Activated CD4-positive, alpha-beta T cell treated with anti-CD3 and anti-CD28 coated beads, Interleukin-2, amount 50 U/mL, for 48 hours (primary cell): Measurements from ENCODE around the gene HIVEP2.

Experiments
- DNase-seq, 2 experiments: peaks; one replicate each; pipeline ENCODE4 v3.0.0-alpha.2; 2020

The HIVEP2 gene

GRCh38 chr6:142728364-142728763, 216.6 kb downstream of the HIVEP2 start:
- DNase-seq, result no peak

GRCh38 chr6:142726616-142727015, 218.4 kb downstream of the HIVEP2 start:
- no peak for DNase-seq

DNA sequence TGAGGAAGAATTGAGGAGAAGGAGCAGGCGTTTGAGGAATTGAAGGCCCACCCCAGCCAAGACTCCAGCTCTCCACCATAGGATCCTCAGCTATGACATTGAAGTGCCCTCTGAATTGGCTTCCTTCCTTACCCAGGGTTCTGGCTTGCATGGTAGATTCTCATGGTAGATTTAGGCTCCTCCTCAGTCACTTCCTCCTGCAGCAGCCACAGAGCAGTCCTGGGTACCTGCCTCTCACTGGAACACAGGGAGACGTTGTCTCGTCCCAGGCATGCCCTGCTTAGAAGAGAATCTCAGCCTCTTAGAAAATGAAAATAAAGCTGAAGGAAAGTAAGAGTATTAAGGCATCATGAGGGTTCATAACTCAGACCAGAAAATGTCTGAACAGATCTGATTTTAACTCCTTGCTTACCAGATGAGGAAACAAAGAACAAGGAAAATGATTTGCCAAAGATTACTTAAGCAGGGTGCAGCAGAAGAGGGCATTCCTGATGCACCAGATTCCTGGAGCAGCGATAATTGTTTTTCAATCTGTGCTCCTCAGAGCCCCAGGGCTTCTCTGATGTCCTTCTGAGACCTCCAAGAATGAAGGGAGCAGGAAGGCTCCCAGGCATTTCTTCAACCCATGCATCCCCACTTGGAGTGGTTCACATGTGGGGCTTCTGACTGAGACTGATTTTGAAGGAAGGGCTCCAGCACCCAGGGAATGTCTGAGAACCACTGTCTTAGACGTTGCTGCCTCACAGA, 219.8 kb downstream of the HIVEP2 start:
- no peak for DNase-seq

DNA sequence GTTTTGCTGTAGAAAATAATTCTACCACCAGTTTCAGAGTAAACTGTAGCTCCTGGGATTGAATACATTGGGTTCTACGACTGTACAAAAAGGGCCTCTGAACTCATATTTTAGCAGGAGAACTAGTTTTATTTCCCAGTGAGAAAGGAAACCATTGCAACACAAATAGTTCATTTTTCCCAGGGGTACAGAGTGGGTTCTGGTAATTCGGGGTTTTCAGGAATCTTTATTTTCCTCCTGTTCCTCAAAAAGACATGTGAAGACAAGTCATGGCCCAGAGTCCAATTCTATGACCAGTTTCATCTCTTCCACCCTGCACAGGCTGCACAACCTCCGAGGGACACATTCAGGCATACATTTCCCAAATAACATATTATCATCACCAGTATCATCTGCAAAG, 222.1 kb downstream of the HIVEP2 start:
- no peak for DNase-seq

DNA sequence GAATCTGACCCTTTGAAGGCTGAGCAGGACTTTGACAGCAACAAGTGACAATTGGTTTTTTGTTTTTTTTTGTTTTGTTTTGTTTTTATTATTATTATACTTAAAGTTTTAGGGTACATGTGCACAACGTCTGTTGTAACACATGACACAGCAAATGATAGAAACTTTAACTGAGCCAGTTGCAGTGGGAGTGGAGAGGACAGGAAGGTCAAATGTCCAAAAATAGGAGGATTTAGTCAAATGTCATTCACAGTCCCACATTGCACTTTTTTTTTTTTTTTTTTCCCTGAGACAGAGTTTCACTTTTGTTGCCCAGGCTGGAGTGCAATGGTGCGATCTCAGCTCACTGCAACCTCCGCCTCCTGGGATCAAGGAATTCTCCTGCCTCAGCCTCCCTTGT, 223.0 kb downstream of the HIVEP2 start:
- no peak for DNase-seq

DNA sequence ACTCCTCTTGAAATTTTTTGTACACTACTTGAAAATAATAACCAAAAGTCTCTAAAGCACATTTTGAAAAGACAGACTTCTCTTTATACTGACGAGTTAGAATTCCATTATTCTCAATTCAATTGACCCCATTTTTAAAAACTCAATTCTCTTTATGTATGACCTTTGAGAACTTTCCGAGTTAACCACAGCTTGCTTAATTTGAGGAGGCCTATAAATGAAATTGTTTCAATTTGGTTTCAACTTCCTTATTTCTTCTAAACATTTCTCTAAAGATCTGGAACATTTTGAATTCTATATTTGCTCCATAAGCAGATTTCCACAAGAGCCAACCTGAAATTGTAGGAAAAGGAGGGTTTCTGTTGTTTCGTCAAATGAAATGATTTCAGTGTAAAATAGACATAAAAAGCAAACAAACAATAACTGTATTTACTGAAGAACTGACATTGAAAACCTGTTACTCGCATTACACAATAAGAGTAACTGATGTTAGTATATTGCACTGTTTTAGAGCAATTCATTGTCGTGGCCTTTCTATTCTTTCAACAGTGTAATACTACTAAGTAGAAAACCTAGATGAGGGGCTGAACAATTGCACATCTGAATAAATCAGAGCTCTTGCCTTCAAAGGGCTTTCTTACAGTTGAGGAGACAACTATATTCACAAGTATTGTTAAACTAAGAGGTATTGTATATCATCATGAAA, 223.6 kb downstream of the HIVEP2 start:
- no peak for DNase-seq

GRCh38 chr6:142718667-142719191, 226.2 kb downstream of the HIVEP2 start:
- no peak for DNase-seq

DNA sequence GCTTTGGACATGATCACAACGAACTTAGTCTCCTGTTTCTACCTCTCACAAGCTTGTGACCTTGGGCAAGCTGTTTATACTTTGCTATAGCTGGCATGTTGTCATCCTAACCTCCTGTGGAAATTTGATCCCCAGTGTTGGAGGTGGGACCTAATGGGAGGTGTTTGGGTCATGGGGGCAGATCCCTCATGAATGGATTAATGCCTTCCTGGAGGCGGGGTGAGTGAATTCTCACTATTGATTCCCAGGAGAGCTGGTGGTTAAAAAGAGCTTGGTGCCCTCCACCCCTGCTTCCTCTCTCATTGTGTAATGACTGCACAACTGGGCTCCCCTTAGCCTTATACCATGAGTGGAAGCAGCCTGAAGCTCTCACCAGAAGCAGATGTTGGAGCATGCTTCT, 228.9 kb downstream of the HIVEP2 start:
- DNase-seq, result no peak

- no peak for DNase-seq
Measured at GRCh38 chr6:142714951-142715785, 229.8 kb downstream of the HIVEP2 start.

DNA sequence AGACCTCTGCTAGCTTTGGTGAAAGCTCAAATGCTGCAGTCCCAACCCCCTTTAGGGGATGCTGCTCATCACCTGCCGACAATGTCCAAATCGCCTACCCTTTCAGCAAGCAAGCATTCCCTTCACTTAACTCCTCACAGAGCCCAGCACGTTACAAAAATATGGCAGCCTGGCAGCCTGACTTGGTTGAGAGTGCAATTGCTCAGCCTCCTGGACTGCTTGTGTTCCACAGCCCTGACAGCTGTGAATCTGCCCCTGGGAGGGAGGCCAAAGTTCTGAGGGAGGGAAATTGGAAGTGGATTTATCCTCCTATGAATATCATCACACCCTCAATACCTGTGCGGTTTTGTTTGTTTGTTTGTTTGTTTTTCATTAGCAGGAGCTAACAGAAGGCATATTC, 231.0 kb downstream of the HIVEP2 start:
- no peak for DNase-seq

- DNase-seq, result no peak
Measured at GRCh38 chr6:142712231-142712630, 232.7 kb downstream of the HIVEP2 start.

- no peak for DNase-seq
Measured at GRCh38 chr6:142708651-142709050, 236.3 kb downstream of the HIVEP2 start.

DNA sequence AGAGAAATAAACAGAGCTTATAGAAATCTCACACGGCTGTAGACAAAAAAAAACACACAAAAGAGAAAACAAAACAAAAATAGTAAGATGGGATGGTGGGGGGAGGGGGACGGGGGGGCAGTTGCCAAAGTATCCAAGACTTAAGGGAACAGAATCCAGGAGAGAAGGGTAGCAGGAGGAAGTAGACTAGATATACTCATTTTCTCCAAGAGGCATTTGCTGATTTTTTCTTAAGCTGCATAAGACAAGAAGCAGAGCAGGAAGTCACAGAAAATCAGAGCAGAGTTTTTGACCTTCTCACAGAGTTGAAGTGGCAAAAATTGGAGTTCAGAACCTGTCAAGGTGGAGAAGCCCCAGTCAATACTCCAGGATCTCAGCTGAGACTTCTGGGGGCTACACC, 237.7 kb downstream of the HIVEP2 start:
- DNase-seq, result no peak

GRCh38 chr6:142706210-142706609, 238.8 kb downstream of the HIVEP2 start:
- DNase-seq, result no peak

- DNase-seq, result no peak
Measured at GRCh38 chr6:142705054-142705453, 239.9 kb downstream of the HIVEP2 start.

DNA sequence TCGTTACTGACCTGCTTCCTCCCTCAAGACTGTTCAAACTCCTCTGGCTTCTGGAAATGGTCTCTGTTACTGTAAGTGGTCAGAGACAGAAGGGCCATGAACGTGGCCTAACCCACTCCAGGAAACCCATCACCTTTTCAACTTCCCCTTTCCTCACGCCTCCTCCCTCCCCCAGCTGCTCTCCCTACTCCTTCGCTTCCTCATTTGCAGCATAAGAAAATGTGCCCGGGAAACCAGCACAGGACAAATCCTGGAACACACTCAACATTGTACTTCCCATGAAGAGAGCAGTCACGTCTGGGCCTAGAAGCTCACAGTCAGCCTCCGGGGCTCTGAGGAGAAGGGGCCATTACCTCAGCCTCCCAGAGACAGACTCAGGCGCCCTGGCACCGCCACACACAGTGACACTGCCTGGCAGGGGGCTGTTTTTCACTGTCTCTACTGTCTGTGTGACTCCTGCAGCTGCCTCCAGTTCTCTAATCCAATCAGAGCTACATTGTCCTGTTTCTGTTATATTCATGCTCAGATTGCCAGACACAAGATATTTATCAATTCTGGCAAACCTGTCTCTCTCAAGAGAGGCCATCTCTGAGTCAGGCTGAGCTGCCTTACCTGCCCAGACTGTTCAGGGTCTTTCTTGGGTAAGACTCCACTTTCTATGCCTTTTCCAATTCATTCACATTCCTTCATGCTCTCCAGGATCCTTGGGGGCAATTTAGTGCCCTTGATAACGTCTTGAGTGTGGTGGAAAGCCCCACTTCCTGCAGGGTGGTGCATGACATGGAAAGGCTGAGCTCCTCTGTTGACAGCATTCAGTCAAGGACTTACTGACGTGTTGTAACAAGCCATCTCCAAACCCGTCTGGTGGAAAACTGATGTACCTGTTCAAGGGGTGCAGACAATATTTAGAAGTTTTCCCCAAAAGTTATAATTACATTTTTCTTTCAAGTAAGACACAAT, 242.2 kb downstream of the HIVEP2 start:
- DNase-seq, result no peak
